Activated CD8-positive, alpha-beta memory T cell treated with anti-CD3 and anti-CD28 coated beads for 24 hours (primary cell): Measurements from ENCODE around the gene INAFM1.

Experiments
- DNase-seq: peaks from one replicate; pipeline ENCODE4 v3.0.0-alpha.2; 2020

The INAFM1 gene

GRCh38 chr19:47312366-47313006 is 37.8 kb downstream of the INAFM1 start:
- DNase-seq: no peak

- no peak for DNase-seq
Measured at GRCh38 chr19:47313754-47314295, 39.1 kb downstream of the INAFM1 start.

GRCh38 chr19:47315125-47315821 is 40.6 kb downstream of the INAFM1 start:
- DNase-seq: no peak

- no peak for DNase-seq
Measured at GRCh38 chr19:47316513-47316912, 41.8 kb downstream of the INAFM1 start.

GRCh38 chr19:47319923-47320871 is 45.5 kb downstream of the INAFM1 start:
- no peak for DNase-seq

GRCh38 chr19:47321630-47322029 is 46.9 kb downstream of the INAFM1 start:
- DNase-seq: no peak

GRCh38 chr19:47322058-47322457 is 47.4 kb downstream of the INAFM1 start:
- no peak for DNase-seq

- DNase-seq: no peak
Measured at GRCh38 chr19:47323409-47323808, 48.7 kb downstream of the INAFM1 start.

GRCh38 chr19:47323872-47324271 is 49.2 kb downstream of the INAFM1 start:
- DNase-seq: no peak

- no peak for DNase-seq
Measured at GRCh38 chr19:47324502-47324901, 49.8 kb downstream of the INAFM1 start.
